Epithelial cell of proximal tubule (primary cell): ENCODE data around the gene SNX7. TPM values are rescaled to one million over a fixed set of nuclear protein-coding genes. Genes with fewer than 3 reads are reported as not detected.

ENCODE experiments used
- DNase-seq: peaks from one replicate; pipeline ENCODE4 v3.0.0-alpha.2; 2011; ENCODE audit warnings: low read depth
- H3K4me3 ChIP-seq: 2 replicates; pipeline ENCODE4 v1.5.1; 2011; ENCODE audit warnings: low read depth, mild to moderate bottlenecking, low read length
- CTCF ChIP-seq: conservative IDR thresholded peaks from 2 replicates; pipeline ENCODE4 v1.5.1; 2012; ENCODE audit warnings: low read depth, mild to moderate bottlenecking, low read length
- total RNA-seq: library from RNA; depleted of rRNA; stranded (reverse); fragments of >200 nt; gene quantifications from 2 replicates; pipeline ENCODE4 v1.2.3, GENCODE V29; 2015

The SNX7 gene
- total RNA-seq, 1 donor from 2014 or later: 31.8 TPM

DNA sequence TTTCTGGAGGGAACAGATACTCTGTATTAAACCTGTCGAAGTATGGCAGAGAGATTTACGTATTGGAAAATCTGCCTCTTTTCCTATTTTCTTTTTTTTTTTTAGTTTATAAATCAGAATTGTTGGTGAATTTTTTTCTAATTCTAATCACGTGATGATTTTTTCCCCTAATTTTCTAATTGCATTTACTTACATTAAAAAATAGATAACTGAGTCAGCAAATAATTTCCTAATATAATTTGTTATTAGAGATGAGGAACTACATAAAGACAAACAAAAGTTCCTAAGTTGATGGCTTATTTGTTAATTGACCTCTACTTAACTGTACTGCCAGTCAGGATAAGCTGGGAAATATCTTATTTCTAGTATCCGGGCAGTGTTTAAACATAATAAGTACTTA lies 34.6 kb downstream of the SNX7 start:
- no peak overlapping the region for H3K4me3 ChIP-seq
- TF ChIP-seq CTCF: no peak
- no peak for DNase-seq

- DNase-seq: no peak
- no peak overlapping the region for H3K4me3 ChIP-seq
- TF ChIP-seq CTCF: no peak
These were observed 36.3 kb downstream of the SNX7 start for GRCh38 chr1:98697781-98698180.

DNA sequence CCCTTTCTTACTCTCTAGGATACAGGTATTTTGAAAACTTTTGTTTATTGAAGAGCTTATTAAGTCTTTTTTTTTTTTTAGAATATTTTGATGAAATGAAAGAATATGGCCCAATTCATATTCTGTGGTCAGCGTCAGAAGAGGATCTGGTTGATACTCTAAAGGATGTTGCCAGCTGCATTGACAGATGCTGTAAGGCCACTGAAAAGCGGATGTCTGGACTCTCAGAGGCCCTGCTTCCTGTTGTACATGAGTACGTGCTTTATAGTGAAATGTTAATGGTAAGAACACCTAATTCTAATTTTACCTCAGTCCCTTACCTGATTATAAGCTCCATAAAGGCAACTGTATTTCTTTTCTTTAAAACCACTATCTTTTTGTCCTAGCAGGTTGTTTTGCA lies 37.1 kb downstream of the SNX7 start:
- H3K4me3 ChIP-seq: no peak overlapping the region
- no peak for DNase-seq
- no peak for TF ChIP-seq CTCF

DNA sequence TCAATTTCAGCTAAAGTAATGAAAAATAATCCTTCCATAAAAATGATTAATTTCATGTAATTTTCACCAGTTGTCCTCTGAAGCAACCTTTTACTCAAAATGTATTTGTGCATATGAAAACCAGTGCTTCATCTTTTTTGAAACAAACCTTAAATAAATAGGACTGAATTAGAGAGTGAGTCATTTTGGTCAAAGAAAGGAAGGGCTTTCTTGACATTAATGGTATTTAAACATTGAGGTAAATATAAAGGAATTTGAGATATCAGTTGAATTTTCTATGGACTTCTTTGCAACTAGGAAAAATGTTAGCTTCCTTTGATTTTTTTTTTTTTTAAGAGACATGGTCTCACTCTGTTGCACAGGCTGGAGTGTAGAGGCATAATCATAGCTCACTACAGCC lies 38.7 kb downstream of the SNX7 start:
- no peak overlapping the region for H3K4me3 ChIP-seq
- no peak for TF ChIP-seq CTCF
- DNase-seq: no peak

- H3K4me3 ChIP-seq: no peak overlapping the region
- no peak for DNase-seq
- no peak for TF ChIP-seq CTCF
These were observed 41.5 kb downstream of the SNX7 start for GRCh38 chr1:98702976-98703375.

DNA sequence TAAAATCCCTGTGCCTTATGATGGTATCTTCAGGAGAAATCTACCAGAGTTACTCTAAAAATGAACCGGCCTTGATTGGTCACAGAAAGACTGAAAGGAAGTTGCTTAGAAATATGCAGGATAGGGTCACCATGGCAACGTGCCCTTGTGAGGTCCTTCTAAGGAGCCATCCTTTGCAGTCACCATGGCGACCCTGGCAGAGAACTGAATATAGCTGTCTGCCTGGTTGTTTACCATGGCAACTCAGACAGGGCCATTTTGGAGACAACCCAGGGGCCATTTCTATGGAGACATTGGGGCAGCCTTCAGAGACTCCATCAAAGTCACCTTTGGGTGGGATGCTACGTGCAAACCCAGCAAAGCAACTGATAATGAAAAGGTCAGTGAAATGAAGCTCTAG lies 43.0 kb downstream of the SNX7 start:
- no peak for TF ChIP-seq CTCF
- no peak for DNase-seq
- H3K4me3 ChIP-seq: no peak overlapping the region

DNA sequence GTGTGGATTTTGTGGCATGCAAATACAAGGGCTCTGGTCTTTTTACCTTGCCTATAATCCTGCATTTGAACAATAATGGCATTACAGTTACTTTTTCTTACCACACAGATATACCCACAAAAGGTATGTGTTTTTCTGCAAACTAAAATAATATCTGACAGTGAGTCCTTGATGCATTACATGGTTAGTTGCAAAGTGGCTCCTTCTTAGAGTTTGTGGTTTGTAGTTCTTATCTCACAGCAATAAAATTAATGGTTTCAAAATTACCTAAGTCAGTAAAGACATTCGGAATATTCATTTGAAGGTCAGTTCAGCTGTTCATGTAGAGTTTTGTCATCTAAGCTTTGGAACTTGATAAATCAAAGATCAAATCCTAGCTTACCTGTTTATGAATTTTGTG lies 43.5 kb downstream of the SNX7 start:
- TF ChIP-seq CTCF: no peak
- no peak for DNase-seq
- no peak overlapping the region for H3K4me3 ChIP-seq
